ENCODE results near the gene JHY. TPM values are rescaled to one million over a fixed set of nuclear protein-coding genes. Genes with fewer than 3 reads are reported as not detected.

JHY gene
- total RNA-seq, 6 experiments from 2014 or later: 0.10 to 0.37 (median 0.22) TPM; not detected in 1

GRCh38 chr11:122976734-122977469 is 94.3 kb downstream of the JHY start:
- H3K27me3 ChIP-seq: peaks cover 0 to 29% of the 10 kb centered on the region in 2 donors
- no peak for DNase-seq

GRCh38 chr11:122977470-122978298 is 95.1 kb downstream of the JHY start:
- TF ChIP-seq CTCF (IDR thresholded peaks at IDR 0.05) (no peak), POLR2A (IDR thresholded peaks at IDR 0.05) (no peak)
- no peaks in the 10 kb centered on the region for H3K9me3 ChIP-seq
- H3K4me3 ChIP-seq: no peak overlapping the region
- DNase-seq: no peak
- H3K4me1 ChIP-seq: peaks cover 0 to 4% (median 0%) of the 10 kb centered on the region in 4 donors
- peaks cover 4 to 29% of the 10 kb centered on the region in 2 donors for H3K27me3 ChIP-seq
- no peak overlapping the region for H3K27ac ChIP-seq
- no peaks in the 10 kb centered on the region for H3K36me3 ChIP-seq
- intact Hi-C loops (cut with DNase I): no loop called here
- 5% methylated on average over 29 of the region's 50 CpGs for WGBS (ENCODE audit: insufficient coverage, low coverage, low lambda C conversion rate, missing lambda C conversion rate)
- ATAC-seq: peak in 2 of 4 donors; percentile 13 to 39

More at GRCh38 chr11:122976734-122977469, 94.3 kb downstream of the JHY start:
- peak in 2 of 4 donors; percentile 10 to 21 for ATAC-seq
- Histone ChIP-seq H3K27ac (no peak overlapping the region), H3K4me3 (no peak overlapping the region), H3K36me3 (no peaks in the 10 kb centered on the region), H3K9me3 (no peaks in the 10 kb centered on the region), H3K4me1 (peaks cover 0 to 4% (median 0%) of the 10 kb centered on the region in 4 donors)
- TF ChIP-seq CTCF (IDR thresholded peaks at IDR 0.05): no peak
- intact Hi-C loops (cut with DNase I): no loop called here
- 6% methylated on average over 38 of the region's 50 CpGs for WGBS (ENCODE audit: insufficient coverage, low coverage, low lambda C conversion rate, missing lambda C conversion rate)

- intact Hi-C loops (cut with DNase I): no loop called here
- TF ChIP-seq POLR2A (IDR thresholded peaks at IDR 0.05): no peak
- no peak for TF ChIP-seq CTCF (IDR thresholded peaks at IDR 0.05)
- H3K36me3 ChIP-seq: no peaks in the 10 kb centered on the region
- H3K27ac ChIP-seq: no peak overlapping the region
- peaks cover 6 to 29% of the 10 kb centered on the region in 2 donors for H3K27me3 ChIP-seq
- no peaks in the 10 kb centered on the region for H3K9me3 ChIP-seq
- no peak for DNase-seq
- WGBS (ENCODE audit: insufficient coverage, low coverage, low lambda C conversion rate, missing lambda C conversion rate): 5% methylated on average over 7 of the region's 7 CpGs
- no peak for ATAC-seq
- H3K4me1 ChIP-seq: peaks cover 0 to 4% (median 0%) of the 10 kb centered on the region in 4 donors
- H3K4me3 ChIP-seq: no peak overlapping the region
Measured at GRCh38 chr11:122978299-122978620, 95.7 kb downstream of the JHY start.

GRCh38 chr11:122979103-122979814 is 96.7 kb downstream of the JHY start:
- Histone ChIP-seq H3K9me3 (no peaks in the 10 kb centered on the region), H3K27ac (no peak overlapping the region), H3K4me3 (no peak overlapping the region), H3K36me3 (no peaks in the 10 kb centered on the region), H3K4me1 (peaks cover 0 to 10% (median 0%) of the 10 kb centered on the region in 4 donors), H3K27me3 (peaks cover 6 to 35% of the 10 kb centered on the region in 2 donors)
- ATAC-seq: no peak
- WGBS (ENCODE audit: insufficient coverage, low coverage, low lambda C conversion rate, missing lambda C conversion rate): 8% methylated on average over 14 of the region's 44 CpGs
- intact Hi-C loops (cut with DNase I): no loop called here
- no peak for DNase-seq
- TF ChIP-seq POLR2A (IDR thresholded peaks at IDR 0.05) (no peak), CTCF (IDR thresholded peaks at IDR 0.05) (no peak)
